ENCODE measurements around the gene TNN. TPM values are rescaled to one million over a fixed set of nuclear protein-coding genes. Genes with fewer than 3 reads are reported as not detected.

The TNN gene
- total RNA-seq, 1 donor from 2014 or later = 0.11 TPM

DNA sequence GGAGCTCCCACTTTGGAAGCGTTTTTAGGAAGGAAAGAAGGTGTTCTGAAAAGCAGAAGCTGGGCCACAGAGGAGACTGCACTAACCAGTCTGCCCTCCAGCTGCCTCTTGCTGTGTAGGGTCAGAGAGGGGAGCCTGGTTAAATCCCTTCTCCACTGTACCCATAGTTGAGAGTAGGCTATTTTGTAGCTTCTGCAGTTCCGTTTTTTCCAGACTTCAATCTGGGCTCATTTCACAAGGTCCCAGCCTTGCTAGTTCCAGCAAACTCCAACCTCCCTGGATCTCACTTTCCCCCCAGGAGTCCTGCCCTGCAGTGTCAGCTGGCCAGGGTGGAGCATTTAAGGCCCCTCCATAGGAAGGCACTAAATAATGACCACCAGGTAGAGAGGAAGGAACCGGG lies 11.0 kb downstream of the TNN start:
- H3K4me3 ChIP-seq = no peak overlapping the region
- TF ChIP-seq, protein P1, sequence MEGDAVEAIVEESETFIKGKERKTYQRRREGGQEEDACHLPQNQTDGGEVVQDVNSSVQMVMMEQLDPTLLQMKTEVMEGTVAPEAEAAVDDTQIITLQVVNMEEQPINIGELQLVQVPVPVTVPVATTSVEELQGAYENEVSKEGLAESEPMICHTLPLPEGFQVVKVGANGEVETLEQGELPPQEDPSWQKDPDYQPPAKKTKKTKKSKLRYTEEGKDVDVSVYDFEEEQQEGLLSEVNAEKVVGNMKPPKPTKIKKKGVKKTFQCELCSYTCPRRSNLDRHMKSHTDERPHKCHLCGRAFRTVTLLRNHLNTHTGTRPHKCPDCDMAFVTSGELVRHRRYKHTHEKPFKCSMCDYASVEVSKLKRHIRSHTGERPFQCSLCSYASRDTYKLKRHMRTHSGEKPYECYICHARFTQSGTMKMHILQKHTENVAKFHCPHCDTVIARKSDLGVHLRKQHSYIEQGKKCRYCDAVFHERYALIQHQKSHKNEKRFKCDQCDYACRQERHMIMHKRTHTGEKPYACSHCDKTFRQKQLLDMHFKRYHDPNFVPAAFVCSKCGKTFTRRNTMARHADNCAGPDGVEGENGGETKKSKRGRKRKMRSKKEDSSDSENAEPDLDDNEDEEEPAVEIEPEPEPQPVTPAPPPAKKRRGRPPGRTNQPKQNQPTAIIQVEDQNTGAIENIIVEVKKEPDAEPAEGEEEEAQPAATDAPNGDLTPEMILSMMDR (IDR thresholded peaks at IDR 0.05) = no peak
- no peak for DNase-seq (ENCODE audit: low spot score in 2 of 2)
- H3K27ac ChIP-seq = no peak overlapping the region
- H3K9me3 ChIP-seq = no peaks in the 10 kb centered on the region
- H3K36me3 ChIP-seq = no peaks in the 10 kb centered on the region
- intact Hi-C loops (cut with DNase I) = no loop called here
- H3K27me3 ChIP-seq = no peaks in the 10 kb centered on the region
- H3K4me1 ChIP-seq = no peaks in the 10 kb centered on the region

DNA sequence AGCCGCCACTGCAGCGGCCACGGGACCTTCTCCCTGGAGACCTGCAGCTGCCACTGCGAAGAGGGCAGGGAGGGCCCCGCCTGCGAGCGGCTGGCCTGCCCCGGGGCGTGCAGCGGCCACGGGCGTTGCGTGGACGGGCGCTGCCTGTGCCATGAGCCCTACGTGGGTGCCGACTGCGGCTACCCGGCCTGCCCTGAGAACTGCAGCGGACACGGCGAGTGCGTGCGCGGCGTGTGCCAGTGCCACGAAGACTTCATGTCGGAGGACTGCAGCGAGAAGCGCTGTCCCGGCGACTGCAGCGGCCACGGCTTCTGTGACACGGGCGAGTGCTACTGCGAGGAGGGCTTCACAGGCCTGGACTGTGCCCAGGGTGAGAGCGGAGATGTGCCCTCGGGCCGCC lies 11.7 kb downstream of the TNN start:
- no peaks in the 10 kb centered on the region for H3K36me3 ChIP-seq
- H3K9me3 ChIP-seq = no peaks in the 10 kb centered on the region
- TF ChIP-seq, protein P1 (IDR thresholded peaks at IDR 0.05) = no peak
- H3K27me3 ChIP-seq = no peaks in the 10 kb centered on the region
- H3K4me1 ChIP-seq = no peaks in the 10 kb centered on the region
- H3K4me3 ChIP-seq = no peak overlapping the region
- intact Hi-C loops (cut with DNase I) = no loop called here
- no peak for DNase-seq (ENCODE audit: low spot score in 2 of 2)
- no peak overlapping the region for H3K27ac ChIP-seq

DNA sequence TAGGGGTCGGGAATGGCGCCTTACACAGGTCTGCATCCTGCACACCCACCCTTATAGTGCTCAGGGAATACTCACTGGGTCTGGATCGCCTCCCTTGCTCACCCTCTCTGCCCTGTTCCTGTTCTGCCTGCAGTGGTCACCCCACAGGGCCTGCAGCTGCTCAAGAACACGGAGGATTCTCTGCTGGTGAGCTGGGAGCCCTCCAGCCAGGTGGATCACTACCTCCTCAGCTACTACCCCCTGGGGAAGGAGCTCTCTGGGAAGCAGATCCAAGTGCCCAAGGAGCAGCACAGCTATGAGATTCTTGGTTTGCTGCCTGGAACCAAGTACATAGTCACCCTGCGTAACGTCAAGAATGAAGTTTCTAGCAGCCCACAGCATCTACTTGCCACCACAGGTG lies 12.4 kb downstream of the TNN start:
- no peak for DNase-seq (ENCODE audit: low spot score in 2 of 2)
- Histone ChIP-seq H3K36me3 (no peaks in the 10 kb centered on the region), H3K4me3 (no peak overlapping the region), H3K4me1 (no peaks in the 10 kb centered on the region), H3K27me3 (no peaks in the 10 kb centered on the region), H3K9me3 (no peaks in the 10 kb centered on the region), H3K27ac (no peak overlapping the region)
- TF ChIP-seq, protein P1 (IDR thresholded peaks at IDR 0.05) = no peak
- intact Hi-C loops (cut with DNase I) = no loop called here

DNA sequence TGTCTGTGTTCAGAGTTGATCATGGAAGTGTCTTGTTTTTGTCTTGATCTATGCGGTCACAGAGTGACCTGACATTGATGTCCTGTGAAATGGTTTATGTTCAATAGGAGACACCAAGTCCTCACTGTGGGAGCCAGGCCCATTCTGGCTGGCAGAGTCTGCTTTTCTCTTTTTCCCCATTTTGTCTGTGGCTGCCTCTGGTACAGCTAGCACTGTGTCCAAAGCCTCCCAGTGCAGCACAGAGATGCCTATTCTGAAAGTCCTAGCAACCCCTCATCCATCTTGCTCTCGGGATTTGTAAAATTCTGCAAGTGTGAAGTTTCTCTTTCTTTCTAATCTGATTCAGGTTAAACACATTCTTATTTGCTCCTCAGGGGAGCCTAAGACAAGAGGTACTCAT lies 14.3 kb downstream of the TNN start:
- Histone ChIP-seq H3K4me1 (no peaks in the 10 kb centered on the region), H3K36me3 (no peaks in the 10 kb centered on the region), H3K27me3 (no peaks in the 10 kb centered on the region), H3K27ac (no peak overlapping the region), H3K9me3 (no peaks in the 10 kb centered on the region), H3K4me3 (no peak overlapping the region)
- intact Hi-C loops (cut with DNase I) = no loop called here
- TF ChIP-seq, protein P1 (IDR thresholded peaks at IDR 0.05) = no peak
- DNase-seq (ENCODE audit: low spot score in 2 of 2) = no peak

DNA sequence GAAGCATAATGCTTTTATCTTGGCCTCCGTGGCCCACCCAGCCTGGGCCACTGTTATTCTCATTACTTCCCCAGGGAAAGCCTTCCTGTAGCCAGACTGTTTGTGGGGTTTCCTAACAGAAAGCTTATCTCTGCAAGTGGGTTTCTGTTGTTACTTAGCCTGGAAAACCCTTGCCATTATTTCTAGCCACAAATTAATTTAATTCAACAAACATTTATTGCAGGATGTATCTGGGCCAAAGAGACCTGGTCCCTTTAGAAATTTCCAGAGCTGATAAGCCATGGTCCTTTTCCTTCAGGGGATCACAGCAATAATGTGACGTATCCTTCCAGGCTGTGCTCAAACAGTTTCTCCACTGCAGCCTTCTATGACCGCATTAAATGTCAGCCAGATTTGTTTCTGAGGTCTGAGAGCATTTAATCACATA lies 20.9 kb downstream of the TNN start:
- Histone ChIP-seq H3K27me3 (no peaks in the 10 kb centered on the region), H3K4me1 (no peaks in the 10 kb centered on the region), H3K27ac (no peak overlapping the region), H3K36me3 (no peaks in the 10 kb centered on the region), H3K4me3 (no peak overlapping the region), H3K9me3 (no peaks in the 10 kb centered on the region)
- DNase-seq (ENCODE audit: low spot score in 2 of 2) = no peak
- intact Hi-C loops (cut with DNase I) = no loop called here
- TF ChIP-seq, protein P1 (IDR thresholded peaks at IDR 0.05) = no peak

DNA sequence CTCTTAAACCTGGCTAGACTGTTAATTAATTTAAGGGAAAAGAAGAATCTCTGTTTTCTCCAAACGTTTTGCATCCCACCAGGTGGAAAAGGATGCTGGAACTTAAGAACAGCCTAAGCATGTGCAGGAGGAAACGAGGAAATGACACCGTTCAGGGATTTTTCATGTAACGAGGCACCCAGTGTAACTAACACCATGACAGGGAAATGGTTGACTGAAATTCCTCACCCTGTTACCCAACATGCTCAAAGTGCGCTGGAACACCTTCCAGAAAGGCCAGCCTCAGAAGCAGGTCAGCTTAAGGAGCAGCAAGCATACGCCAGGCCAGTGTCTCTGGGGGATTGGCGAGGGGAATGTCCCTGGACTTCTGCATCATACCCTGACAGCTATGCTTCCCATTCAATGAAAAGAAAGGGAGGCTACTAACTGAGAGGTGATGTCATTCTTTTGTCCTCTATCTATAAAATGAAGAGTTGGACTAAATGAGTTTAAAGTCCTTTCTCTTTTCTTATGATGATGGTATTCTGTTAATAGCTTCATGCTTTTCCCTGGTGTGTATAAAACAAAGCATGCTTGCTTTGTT lies 21.6 kb downstream of the TNN start:
- no peak overlapping the region for H3K4me3 ChIP-seq
- H3K36me3 ChIP-seq = no peaks in the 10 kb centered on the region
- TF ChIP-seq, protein P1 (IDR thresholded peaks at IDR 0.05) = no peak
- no peak for DNase-seq (ENCODE audit: low spot score in 2 of 2)
- intact Hi-C loops (cut with DNase I) = no loop called here
- H3K9me3 ChIP-seq = no peaks in the 10 kb centered on the region
- no peaks in the 10 kb centered on the region for H3K27me3 ChIP-seq
- H3K4me1 ChIP-seq = no peaks in the 10 kb centered on the region
- H3K27ac ChIP-seq = no peak overlapping the region
